ENCODE data around the gene KHK. TPM values are rescaled to one million over a fixed set of nuclear protein-coding genes. Genes with fewer than 3 reads are reported as not detected.

Gene KHK
- total and polyA plus RNA-seq, 2 donors from 2014 or later, result 18.7 to 538 TPM

DNA sequence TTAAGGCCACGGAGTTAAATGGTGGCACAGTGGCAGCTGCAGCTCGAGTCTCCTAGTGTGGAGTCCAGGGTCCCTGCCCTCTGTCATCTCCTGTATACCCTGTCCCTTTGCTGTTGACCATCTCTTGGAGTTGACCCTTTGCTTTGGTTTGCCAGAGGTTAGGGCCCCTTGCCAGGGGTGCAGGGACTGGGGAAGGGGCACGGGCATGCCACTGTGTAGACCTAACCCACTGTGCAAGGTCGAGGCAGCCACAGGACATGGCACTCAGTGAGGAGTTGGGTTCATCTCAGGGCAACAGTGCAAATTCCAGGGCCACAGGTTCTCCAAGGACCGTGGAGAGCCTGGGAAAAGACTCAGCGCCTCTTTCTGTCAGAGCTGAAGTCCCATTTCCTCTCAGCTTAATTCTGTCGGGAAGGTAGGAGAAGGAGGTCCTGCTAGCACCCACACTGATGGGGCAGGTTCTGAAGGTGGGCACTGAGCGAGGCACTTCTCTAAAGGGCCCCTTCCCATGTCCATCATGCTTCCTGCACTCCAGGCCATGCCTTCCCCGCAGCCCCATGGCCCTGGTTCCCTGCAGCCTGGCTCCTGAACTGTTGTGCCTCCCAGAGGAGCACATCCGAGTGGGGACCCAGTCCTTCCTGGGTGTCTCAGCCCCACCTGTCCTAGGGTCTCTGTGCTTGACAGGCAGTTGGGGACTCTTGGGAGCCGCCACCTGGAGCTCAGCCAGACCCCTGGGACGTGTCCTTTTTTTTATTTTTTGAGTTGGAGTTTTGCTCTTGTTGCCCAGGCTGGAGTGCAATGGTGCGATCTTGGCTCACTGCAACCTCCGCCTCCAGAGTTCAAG lies 2.8 kb downstream of the KHK start:
- peaks cover 0 to 18% (median 11%) of the 10 kb centered on the region in 3 donors for H3K4me1 ChIP-seq (ENCODE audit: control insufficient read depth in 2 of 3, insufficient read depth in 2 of 3, low read depth in 1 of 3, low read length in 3 of 3)
- intact Hi-C loops (cut with DNase I), result no loop called here
- DNase-seq, result peak in 1 of 5 donors; percentile 61

DNA sequence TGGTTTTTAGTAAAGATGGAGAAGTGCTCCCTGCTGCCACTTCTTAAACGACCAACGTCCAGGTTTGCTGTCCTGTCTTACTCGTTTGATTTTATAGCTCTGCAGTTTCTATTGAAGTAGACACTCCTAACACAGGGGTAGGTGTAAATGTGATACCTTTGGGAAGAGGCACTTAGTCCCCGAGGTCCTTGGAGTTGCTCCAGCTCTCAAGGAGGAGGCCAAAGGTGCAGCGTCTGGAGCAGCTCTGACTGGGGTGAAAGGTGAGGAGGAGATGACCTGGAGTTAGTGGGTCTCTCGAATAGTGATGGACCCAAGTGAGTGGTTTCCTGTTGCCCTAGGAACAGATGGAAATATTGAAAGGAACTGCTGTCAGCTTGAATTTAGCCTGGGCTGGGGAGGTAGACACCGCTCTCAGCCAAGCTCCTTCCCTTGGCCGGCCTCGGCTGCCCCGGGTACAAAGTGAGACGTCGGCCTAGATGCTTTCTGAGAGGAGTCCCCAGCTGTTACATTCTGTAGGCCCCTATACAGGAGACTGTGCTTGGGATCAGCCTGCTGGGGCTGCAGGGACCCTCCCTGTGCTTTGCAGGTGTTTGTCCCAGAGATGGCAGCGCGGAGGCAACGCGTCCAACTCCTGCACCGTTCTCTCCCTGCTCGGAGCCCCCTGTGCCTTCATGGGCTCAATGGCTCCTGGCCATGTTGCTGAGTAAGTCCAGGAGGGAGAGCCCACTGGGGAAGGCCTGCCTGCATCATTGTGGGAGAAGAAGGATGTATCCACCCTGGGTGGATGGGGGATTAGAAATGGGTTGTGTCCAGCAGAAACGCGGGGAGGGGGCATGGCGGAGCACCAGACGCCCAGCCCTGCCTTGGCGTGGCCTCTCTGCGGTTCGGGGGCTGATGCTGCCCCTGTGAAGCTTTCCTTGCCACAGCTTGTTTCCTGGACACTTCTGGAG lies 5.4 kb downstream of the KHK start:
- TF ChIP-seq, protein P1, sequence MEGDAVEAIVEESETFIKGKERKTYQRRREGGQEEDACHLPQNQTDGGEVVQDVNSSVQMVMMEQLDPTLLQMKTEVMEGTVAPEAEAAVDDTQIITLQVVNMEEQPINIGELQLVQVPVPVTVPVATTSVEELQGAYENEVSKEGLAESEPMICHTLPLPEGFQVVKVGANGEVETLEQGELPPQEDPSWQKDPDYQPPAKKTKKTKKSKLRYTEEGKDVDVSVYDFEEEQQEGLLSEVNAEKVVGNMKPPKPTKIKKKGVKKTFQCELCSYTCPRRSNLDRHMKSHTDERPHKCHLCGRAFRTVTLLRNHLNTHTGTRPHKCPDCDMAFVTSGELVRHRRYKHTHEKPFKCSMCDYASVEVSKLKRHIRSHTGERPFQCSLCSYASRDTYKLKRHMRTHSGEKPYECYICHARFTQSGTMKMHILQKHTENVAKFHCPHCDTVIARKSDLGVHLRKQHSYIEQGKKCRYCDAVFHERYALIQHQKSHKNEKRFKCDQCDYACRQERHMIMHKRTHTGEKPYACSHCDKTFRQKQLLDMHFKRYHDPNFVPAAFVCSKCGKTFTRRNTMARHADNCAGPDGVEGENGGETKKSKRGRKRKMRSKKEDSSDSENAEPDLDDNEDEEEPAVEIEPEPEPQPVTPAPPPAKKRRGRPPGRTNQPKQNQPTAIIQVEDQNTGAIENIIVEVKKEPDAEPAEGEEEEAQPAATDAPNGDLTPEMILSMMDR (IDR thresholded peaks at IDR 0.05; ENCODE audit: borderline replicate concordance, extremely low read depth, insufficient read depth), result no peak
- intact Hi-C loops (cut with DNase I), result loop anchor here (10.0 kb wide), 1 partner anchor 213 kb away; the partner anchor contains the start of gene UCN
- no peaks in the 10 kb centered on the region for H3K36me3 ChIP-seq (ENCODE audit: control insufficient read depth in 2 of 3, insufficient read depth in 3 of 3, low read length in 3 of 3)
- H3K27me3 ChIP-seq (ENCODE audit: control insufficient read depth, insufficient read depth, low read length), result no peaks in the 10 kb centered on the region
- peaks cover 0 to 28% (median 12%) of the 10 kb centered on the region in 3 donors for H3K4me1 ChIP-seq (ENCODE audit: control insufficient read depth in 2 of 3, insufficient read depth in 2 of 3, low read depth in 1 of 3, low read length in 3 of 3)
- H3K9me3 ChIP-seq (ENCODE audit: control insufficient read depth in 2 of 3, insufficient read depth in 1 of 3, low read length in 3 of 3), result no peaks in the 10 kb centered on the region
- H3K9ac ChIP-seq (ENCODE audit: low read length in 3 of 3), result no peak overlapping the region
- H3K27ac ChIP-seq (ENCODE audit: low read depth in 2 of 2, low read length in 2 of 2), result peak overlapping the region; percentile 43 to 48
- H3K4me3 ChIP-seq (ENCODE audit: low read length in 3 of 3), result peak overlapping the region in 2 of 3 donors; percentile 40
- peak in 1 of 5 donors; percentile 59 for DNase-seq
- no peak for FAIRE-seq

More for the DNA sequence above, 2.8 kb downstream of the KHK start:
- Histone ChIP-seq H3K4me3 (ENCODE audit: low read length in 3 of 3) (peak overlapping the region in 2 of 3 donors; percentile 55 to 92), H3K9ac (ENCODE audit: low read length in 3 of 3) (peak overlapping the region in 1 of 3 donors; percentile 42), H3K36me3 (ENCODE audit: control insufficient read depth in 2 of 3, insufficient read depth in 3 of 3, low read length in 3 of 3) (no peaks in the 10 kb centered on the region), H3K27ac (ENCODE audit: low read depth in 2 of 2, low read length in 2 of 2) (peak overlapping the region; percentile 42 to 44), H3K9me3 (ENCODE audit: control insufficient read depth in 2 of 3, insufficient read depth in 1 of 3, low read length in 3 of 3) (no peaks in the 10 kb centered on the region), H3K27me3 (ENCODE audit: control insufficient read depth, insufficient read depth, low read length) (no peaks in the 10 kb centered on the region)
- FAIRE-seq, result no peak
- TF ChIP-seq, protein P1 (IDR thresholded peaks at IDR 0.05; ENCODE audit: borderline replicate concordance, extremely low read depth, insufficient read depth), result no peak

DNA sequence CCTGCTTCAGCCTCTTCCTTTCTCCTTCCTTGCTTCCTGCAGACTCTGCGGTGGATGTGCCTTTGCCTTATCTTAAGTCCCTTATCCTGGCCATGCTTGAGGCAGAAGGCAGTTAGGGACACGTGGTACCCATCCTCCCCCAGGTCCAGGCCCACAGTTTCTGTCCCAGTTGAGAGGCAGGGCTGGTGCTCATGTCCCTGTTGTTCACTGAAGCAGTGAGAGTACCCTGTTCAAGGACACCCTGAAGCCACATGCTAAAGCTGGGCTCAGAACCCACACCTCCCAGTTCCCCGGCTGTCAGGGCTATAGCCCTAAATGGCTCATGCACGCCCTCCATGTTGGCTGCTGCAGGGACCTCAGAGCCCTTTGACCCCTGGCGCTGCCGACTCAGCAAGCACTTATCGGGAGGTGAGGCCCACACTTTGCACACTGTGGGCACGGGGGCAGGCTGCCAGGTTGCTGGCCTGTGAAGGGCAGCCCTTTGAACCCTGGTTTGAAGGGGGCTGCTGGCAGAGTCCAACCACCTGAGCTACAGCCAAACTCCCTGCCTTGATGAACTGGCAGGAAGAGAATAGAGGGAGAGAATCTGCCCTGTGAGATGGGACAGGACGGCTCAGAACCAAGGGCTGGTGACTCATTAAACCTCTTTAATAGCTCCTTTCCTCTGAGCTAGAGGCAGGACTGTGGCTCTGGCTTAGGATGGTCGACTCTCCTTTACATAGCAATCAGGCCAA lies 6.3 kb downstream of the KHK start:
- Histone ChIP-seq H3K9me3 (ENCODE audit: control insufficient read depth in 2 of 3, insufficient read depth in 1 of 3, low read length in 3 of 3) (no peaks in the 10 kb centered on the region), H3K27ac (ENCODE audit: low read depth in 2 of 2, low read length in 2 of 2) (peak overlapping the region; percentile 43 to 79), H3K9ac (ENCODE audit: low read length in 3 of 3) (no peak overlapping the region), H3K4me1 (ENCODE audit: control insufficient read depth in 2 of 3, insufficient read depth in 2 of 3, low read depth in 1 of 3, low read length in 3 of 3) (peaks cover 0 to 28% (median 12%) of the 10 kb centered on the region in 3 donors), H3K27me3 (ENCODE audit: control insufficient read depth, insufficient read depth, low read length) (no peaks in the 10 kb centered on the region), H3K4me3 (ENCODE audit: low read length in 3 of 3) (peak overlapping the region in 1 of 3 donors; percentile 6), H3K36me3 (ENCODE audit: control insufficient read depth in 2 of 3, insufficient read depth in 3 of 3, low read length in 3 of 3) (no peaks in the 10 kb centered on the region)
- FAIRE-seq (no peak), DNase-seq (peak in 3 of 5 donors; percentile 34 to 56 (median 53))
- intact Hi-C loops (cut with DNase I), result loop anchor here (10.0 kb wide), 1 partner anchor 212 kb away; the partner anchor contains the start of gene UCN
- TF ChIP-seq, protein P1 (IDR thresholded peaks at IDR 0.05; ENCODE audit: borderline replicate concordance, extremely low read depth, insufficient read depth), result no peak
